Choroid plexus epithelial cell (primary cell): ENCODE results near the gene DMRTC1B.
"Not testable (repeated sequence)": the region's sequence is repeated elsewhere in the genome, so short reads cannot be mapped to it uniquely, and the experiment has no call there.

Experiments used
- DNase-seq: peaks from one replicate; pipeline ENCODE4 v3.0.0-alpha.2; 2010; ENCODE audit warnings: low read depth
- H3K4me3 ChIP-seq: 2 replicates; pipeline ENCODE4 v1.5.1; 2011; ENCODE audit warnings: low read depth, mild to moderate bottlenecking, control low read depth, low read length, moderate library complexity

DMRTC1B gene

DNA sequence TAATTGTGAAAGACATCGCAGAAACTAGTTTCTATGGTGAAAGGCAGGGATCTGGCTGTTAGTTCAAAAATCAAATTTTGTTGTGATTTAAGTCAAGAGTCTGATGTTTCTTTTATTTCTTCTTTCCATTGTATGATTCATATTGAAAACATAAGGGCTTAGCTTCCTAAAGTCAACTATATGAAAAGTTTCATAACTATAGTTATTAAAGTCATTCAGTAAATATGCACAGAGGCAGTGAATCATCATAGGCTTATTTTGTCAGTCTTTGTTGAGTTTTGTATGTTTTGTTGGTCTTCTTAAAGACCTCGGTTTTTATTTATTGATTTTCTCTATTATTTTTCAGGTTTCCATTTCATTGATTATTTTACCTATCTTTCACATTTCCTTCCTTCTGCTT is 106.2 kb downstream of the DMRTC1B start:
- not testable (repeated sequence) for DNase-seq, H3K4me3 ChIP-seq

DNA sequence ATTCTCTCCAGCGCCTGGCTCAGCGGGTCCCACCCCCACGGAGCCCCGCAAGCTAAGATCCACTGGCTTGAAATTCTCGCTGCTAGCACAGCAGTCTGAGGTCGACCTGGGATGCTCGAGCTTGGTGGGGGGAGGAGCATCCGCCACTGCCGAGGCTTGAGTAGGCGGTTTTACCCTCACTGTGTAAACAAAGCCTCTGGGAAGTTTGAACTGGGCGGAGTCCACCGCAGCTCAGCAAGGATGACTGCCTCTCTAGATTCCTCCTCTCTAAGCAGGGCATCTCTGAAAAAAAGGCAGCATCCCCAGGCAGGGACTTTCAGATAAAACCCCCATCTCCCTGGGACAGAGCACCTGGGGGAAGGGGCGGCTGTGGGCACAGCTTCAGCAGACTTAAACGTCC is 113.0 kb downstream of the DMRTC1B start:
- DNase-seq, H3K4me3 ChIP-seq: not testable (repeated sequence)
